ENCODE measurements around the gene CTU2.

DNA sequence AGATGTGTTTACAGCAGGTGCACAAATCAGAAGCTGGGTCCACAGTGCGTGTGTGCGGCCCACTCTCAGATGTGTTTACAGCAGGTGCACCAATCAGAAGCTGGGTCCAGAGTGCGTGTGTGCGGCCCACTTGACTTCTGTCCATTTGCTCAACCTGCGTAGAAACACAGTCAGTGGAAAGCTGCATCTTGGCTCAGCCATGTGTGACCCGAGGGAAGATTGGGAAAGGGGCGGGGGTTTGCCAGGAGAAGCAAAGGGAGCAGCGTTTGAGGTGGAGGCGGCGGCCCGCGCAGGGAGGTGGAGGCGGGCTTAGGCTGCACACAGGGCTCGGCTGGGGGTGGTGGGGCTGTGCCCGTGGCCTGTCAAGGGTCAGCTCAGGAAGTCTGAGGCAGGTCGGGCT, 4.3 kb downstream of the CTU2 start:
- TF ChIP-seq EZH2 (IDR thresholded peaks at IDR 0.05; ENCODE audit: borderline replicate concordance, insufficient read depth, low read depth, low read length, poor library complexity, severe bottlenecking): no peak
- TF ChIP-seq, protein P1, sequence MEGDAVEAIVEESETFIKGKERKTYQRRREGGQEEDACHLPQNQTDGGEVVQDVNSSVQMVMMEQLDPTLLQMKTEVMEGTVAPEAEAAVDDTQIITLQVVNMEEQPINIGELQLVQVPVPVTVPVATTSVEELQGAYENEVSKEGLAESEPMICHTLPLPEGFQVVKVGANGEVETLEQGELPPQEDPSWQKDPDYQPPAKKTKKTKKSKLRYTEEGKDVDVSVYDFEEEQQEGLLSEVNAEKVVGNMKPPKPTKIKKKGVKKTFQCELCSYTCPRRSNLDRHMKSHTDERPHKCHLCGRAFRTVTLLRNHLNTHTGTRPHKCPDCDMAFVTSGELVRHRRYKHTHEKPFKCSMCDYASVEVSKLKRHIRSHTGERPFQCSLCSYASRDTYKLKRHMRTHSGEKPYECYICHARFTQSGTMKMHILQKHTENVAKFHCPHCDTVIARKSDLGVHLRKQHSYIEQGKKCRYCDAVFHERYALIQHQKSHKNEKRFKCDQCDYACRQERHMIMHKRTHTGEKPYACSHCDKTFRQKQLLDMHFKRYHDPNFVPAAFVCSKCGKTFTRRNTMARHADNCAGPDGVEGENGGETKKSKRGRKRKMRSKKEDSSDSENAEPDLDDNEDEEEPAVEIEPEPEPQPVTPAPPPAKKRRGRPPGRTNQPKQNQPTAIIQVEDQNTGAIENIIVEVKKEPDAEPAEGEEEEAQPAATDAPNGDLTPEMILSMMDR (IDR thresholded peaks at IDR 0.05): no peak
